H1 (cell line): ENCODE data around the gene SCAMP3.
A peak's percentile ranks its signal among the peaks of the same experiment; 100 is the strongest.

Experiments used
- ASH2L ChIP-seq: fragments of 200-600, 300-600 bp; sonication (generic); IDR thresholded peaks from one replicate; pipeline ENCODE4 v1.7.1; 2017; ENCODE audit warnings: low read length
- CHD2 ChIP-seq: IDR thresholded peaks from 2 replicates; pipeline ENCODE4 v1.6.1; 2012; ENCODE audit warnings: low read length, improper control_type of control experiment
- CTCF ChIP-seq, 3 experiments: IDR thresholded peaks; 1 replicate in 2 of 3; 2 replicates in 1 of 3; pipeline versions ENCODE4 v1.5.1 to v1.6.1; 2011; ENCODE audit warnings: low read length in 3 of 3, mild to moderate bottlenecking in 3 of 3, inconsistent platforms in 2 of 3, low read depth in 1 of 3, moderate library complexity in 1 of 3; ENCODE audit not compliant: insufficient read depth in 1 of 3; ENCODE audit errors: control extremely low read depth in 1 of 3
- E2F6 ChIP-seq: IDR thresholded peaks from 2 replicates; pipeline ENCODE4 v1.6.1; 2012; ENCODE audit warnings: inconsistent platforms
- EP300 ChIP-seq, 2 experiments: IDR thresholded peaks; 1 replicate in 1 of 2; 2 replicates in 1 of 2; pipeline ENCODE4 v1.6.1; 2011 to 2012; ENCODE audit warnings: low read depth in 2 of 2, low read length in 2 of 2, mild to moderate bottlenecking in 2 of 2, borderline replicate concordance in 1 of 2, inconsistent platforms in 1 of 2, moderate library complexity in 1 of 2
- EZH2 ChIP-seq: fragments of 200-600 bp; sonication (generic); IDR thresholded peaks from 2 replicates; pipeline ENCODE4 v1.7.1; 2012; ENCODE audit warnings: low read depth, mild to moderate bottlenecking, moderate library complexity, low read length, inconsistent platforms; ENCODE audit not compliant: severe bottlenecking
- GABPA ChIP-seq: IDR thresholded peaks from 2 replicates; pipeline ENCODE4 v1.6.1; 2011; ENCODE audit warnings: mild to moderate bottlenecking, low read length, moderate library complexity, borderline replicate concordance; ENCODE audit not compliant: insufficient read depth
- JUN ChIP-seq: IDR thresholded peaks from 2 replicates; pipeline ENCODE4 v1.6.1; 2011; ENCODE audit warnings: low read depth, mild to moderate bottlenecking, improper control_type of control experiment, low read length
- SP2 ChIP-seq: IDR thresholded peaks from 2 replicates; pipeline ENCODE4 v1.6.1; 2012; ENCODE audit warnings: mild to moderate bottlenecking, low read length, inconsistent platforms
- SP4 ChIP-seq: IDR thresholded peaks from 2 replicates; pipeline ENCODE4 v1.6.1; 2012; ENCODE audit warnings: low read length, inconsistent platforms
- USF2 ChIP-seq: IDR thresholded peaks from 2 replicates; pipeline ENCODE4 v1.6.1; 2011; ENCODE audit warnings: low read length, improper control_type of control experiment

GRCh38 chr1:155226188-155226909 lies 35.8 kb downstream of the SCAMP3 start:
- TF ChIP-seq ASH2L = no peak
- TF ChIP-seq SP4 = no peak
- TF ChIP-seq JUN = no peak
- peak; percentile 39 to 67 (median 48) for TF ChIP-seq CTCF (IDR thresholded peaks at IDR 0.05; ENCODE audit: control extremely low read depth in 1 of 3, insufficient read depth in 1 of 3, low read depth in 1 of 3, low read length in 3 of 3)
- TF ChIP-seq EZH2 = no peak
- no peak for TF ChIP-seq USF2
- no peak for TF ChIP-seq E2F6
- no peak for TF ChIP-seq GABPA
- TF ChIP-seq EP300 (IDR thresholded peaks at IDR 0.05; ENCODE audit: borderline replicate concordance in 1 of 2, low read depth in 2 of 2, low read length in 2 of 2) = no peak
- no peak for TF ChIP-seq CHD2
- TF ChIP-seq SP2 = no peak
